Activated T-helper 9 cell treated with anti-CD3 and anti-CD28 coated beads, Interleukin-2, amount 50 U/mL, for 16 hours (primary cell): ENCODE data around the gene GSG1L.

Experiments used
- DNase-seq: peaks from one replicate; pipeline ENCODE4 v3.0.0-alpha.2; 2020; ENCODE audit warnings: low read depth

The GSG1L gene

GRCh38 chr16:28014851-28015250 lies 48.7 kb downstream of the GSG1L start:
- no peak for DNase-seq

- DNase-seq, result no peak
Observed at GRCh38 chr16:28013878-28014277, 49.6 kb downstream of the GSG1L start.

- no peak for DNase-seq
Observed at GRCh38 chr16:28013392-28013791, 50.1 kb downstream of the GSG1L start.

GRCh38 chr16:28011971-28012445 lies 51.5 kb downstream of the GSG1L start:
- DNase-seq, result no peak

- no peak for DNase-seq
Observed at GRCh38 chr16:28011223-28011622, 52.3 kb downstream of the GSG1L start.

- no peak for DNase-seq
Observed at GRCh38 chr16:28010671-28011070, 52.8 kb downstream of the GSG1L start.

- DNase-seq, result no peak
Observed at GRCh38 chr16:28009586-28010373, 53.7 kb downstream of the GSG1L start.

- no peak for DNase-seq
Observed at GRCh38 chr16:28003923-28004322, 59.6 kb downstream of the GSG1L start.

GRCh38 chr16:28003021-28003865 lies 60.3 kb downstream of the GSG1L start:
- DNase-seq, result no peak

- no peak for DNase-seq
Observed at GRCh38 chr16:28001642-28002041, 61.9 kb downstream of the GSG1L start.

- DNase-seq, result no peak
Observed at GRCh38 chr16:28001184-28001583, 62.3 kb downstream of the GSG1L start.

GRCh38 chr16:28000314-28001169 lies 63.0 kb downstream of the GSG1L start:
- DNase-seq, result no peak

- no peak for DNase-seq
Observed at GRCh38 chr16:27999687-28000086, 63.8 kb downstream of the GSG1L start.

- DNase-seq, result no peak
Observed at GRCh38 chr16:27995378-27995777, 68.1 kb downstream of the GSG1L start.

- no peak for DNase-seq
Observed at GRCh38 chr16:27994686-27995085, 68.8 kb downstream of the GSG1L start.

GRCh38 chr16:27993587-27993986 lies 69.9 kb downstream of the GSG1L start:
- DNase-seq, result no peak

- no peak for DNase-seq
Observed at GRCh38 chr16:27991876-27992275, 71.6 kb downstream of the GSG1L start.

- DNase-seq, result no peak
Observed at GRCh38 chr16:27985981-27986380, 77.5 kb downstream of the GSG1L start.

- no peak for DNase-seq
Observed at GRCh38 chr16:27984121-27984520, 79.4 kb downstream of the GSG1L start.

- DNase-seq, result no peak
Observed at GRCh38 chr16:27983244-27983643, 80.3 kb downstream of the GSG1L start.

GRCh38 chr16:27982184-27982583 lies 81.3 kb downstream of the GSG1L start:
- no peak for DNase-seq
